ENCODE measurements around the gene ARL3.

The ARL3 gene

GRCh38 chr10:102649797-102650654 is 64.2 kb downstream of the ARL3 start:
- no peak for DNase-seq

- no peak for DNase-seq
Observed at GRCh38 chr10:102648889-102649796, 65.1 kb downstream of the ARL3 start.

- no peak for DNase-seq
Observed at GRCh38 chr10:102648269-102648888, 65.8 kb downstream of the ARL3 start.

- no peak for DNase-seq
Observed at GRCh38 chr10:102647443-102648268, 66.5 kb downstream of the ARL3 start.

GRCh38 chr10:102646610-102647442 is 67.4 kb downstream of the ARL3 start:
- no peak for DNase-seq

- DNase-seq, result peak; percentile 24
Observed at GRCh38 chr10:102645741-102646609, 68.2 kb downstream of the ARL3 start.

- peak; percentile 37 for DNase-seq
Observed at GRCh38 chr10:102645388-102645740, 68.8 kb downstream of the ARL3 start.

GRCh38 chr10:102644646-102645387 is 69.4 kb downstream of the ARL3 start:
- DNase-seq, result peak; percentile 81

GRCh38 chr10:102644066-102644645 is 70.0 kb downstream of the ARL3 start, which contains the start of gene TRIM8:
Gene TRIM8 (plus strand): TSS chr10:102644479. CDS start chr10:102644618, 139 bp downstream.
- no peak for DNase-seq

- peak; percentile 12 for DNase-seq
Observed at GRCh38 chr10:102643336-102644065, 70.7 kb downstream of the ARL3 start.

- DNase-seq, result no peak
Observed at GRCh38 chr10:102642736-102643335, 71.4 kb downstream of the ARL3 start.

- DNase-seq, result peak; percentile 82
Observed at GRCh38 chr10:102641880-102642735, 72.1 kb downstream of the ARL3 start.

GRCh38 chr10:102641402-102641801 is 72.8 kb downstream of the ARL3 start:
- DNase-seq, result peak; percentile 54

- DNase-seq, result no peak
Observed at GRCh38 chr10:102639537-102639936, 74.7 kb downstream of the ARL3 start.

GRCh38 chr10:102635377-102635776 is 78.8 kb downstream of the ARL3 start:
- no peak for DNase-seq

- no peak for DNase-seq
Observed at GRCh38 chr10:102634686-102635085, 79.5 kb downstream of the ARL3 start.

- DNase-seq, result no peak
Observed at GRCh38 chr10:102633848-102634247, 80.3 kb downstream of the ARL3 start.
